ENCODE measurements around the gene ZBTB7A. TPM values are rescaled to one million over a fixed set of nuclear protein-coding genes. Genes with fewer than 3 reads are reported as not detected.

The ZBTB7A gene
- total RNA-seq, 2 donors from 2014 or later = 30.9 to 31.3 TPM

GRCh38 chr19:4030552-4030951 lies 36.1 kb downstream of the ZBTB7A start:
- Histone ChIP-seq H3K27me3 (no peaks in the 10 kb centered on the region), H3K4me3 (no peak overlapping the region), H3K27ac (no peak overlapping the region), H3K4me1 (no peaks in the 10 kb centered on the region), H3K36me3 (replicated peaks in 1 of 2; ENCODE audit: insufficient read depth in 1 of 2, low read depth in 2 of 2) (peaks cover 5 to 16% of the 10 kb centered on the region in 2 donors), H3K9me3 (no peaks in the 10 kb centered on the region)
- TF ChIP-seq POLR2A (IDR thresholded peaks at IDR 0.05) (no peak), CTCF (IDR thresholded peaks at IDR 0.05) (no peak)
- intact Hi-C loops (cut with DNase I) = no loop called here
- DNase-seq (no peak), ATAC-seq (no peak)
- WGBS, 2 donors = 94 to 100% methylated on average over 3 to 6 of the region's 6 CpGs

GRCh38 chr19:4029247-4029614 lies 37.5 kb downstream of the ZBTB7A start:
- no peak for DNase-seq
- Histone ChIP-seq H3K27me3 (no peaks in the 10 kb centered on the region), H3K9me3 (no peaks in the 10 kb centered on the region), H3K4me1 (no peaks in the 10 kb centered on the region), H3K27ac (no peak overlapping the region), H3K4me3 (no peak overlapping the region), H3K36me3 (replicated peaks in 1 of 2; ENCODE audit: insufficient read depth in 1 of 2, low read depth in 2 of 2) (peaks cover 5 to 19% of the 10 kb centered on the region in 2 donors)
- intact Hi-C loops (cut with DNase I) = no loop called here
- 90 to 97% methylated on average over 17 to 18 of the region's 18 CpGs for WGBS, 2 donors
- no peak for ATAC-seq
- TF ChIP-seq POLR2A (IDR thresholded peaks at IDR 0.05) (no peak), CTCF (IDR thresholded peaks at IDR 0.05) (no peak)

GRCh38 chr19:4028334-4029246 lies 38.1 kb downstream of the ZBTB7A start:
- H3K36me3 ChIP-seq (replicated peaks in 1 of 2; ENCODE audit: insufficient read depth in 1 of 2, low read depth in 2 of 2) = peaks cover 5 to 14% of the 10 kb centered on the region in 2 donors
- WGBS, 2 donors = 91 to 93% methylated on average over 27 to 45 of the region's 48 CpGs
- H3K9me3 ChIP-seq = no peaks in the 10 kb centered on the region
- DNase-seq (no peak), ATAC-seq (no peak)
- no peaks in the 10 kb centered on the region for H3K4me1 ChIP-seq
- intact Hi-C loops (cut with DNase I) = no loop called here
- TF ChIP-seq POLR2A (IDR thresholded peaks at IDR 0.05) = no peak
- TF ChIP-seq CTCF (IDR thresholded peaks at IDR 0.05) = no peak
- no peak overlapping the region for H3K4me3 ChIP-seq
- no peaks in the 10 kb centered on the region for H3K27me3 ChIP-seq
- H3K27ac ChIP-seq = no peak overlapping the region

- no peak for TF ChIP-seq POLR2A (IDR thresholded peaks at IDR 0.05)
- no peak for TF ChIP-seq CTCF (IDR thresholded peaks at IDR 0.05)
- Histone ChIP-seq H3K4me3 (no peak overlapping the region), H3K4me1 (no peaks in the 10 kb centered on the region), H3K36me3 (replicated peaks in 1 of 2; ENCODE audit: insufficient read depth in 1 of 2, low read depth in 2 of 2) (peaks cover 5 to 10% of the 10 kb centered on the region in 2 donors), H3K27ac (no peak overlapping the region), H3K27me3 (no peaks in the 10 kb centered on the region), H3K9me3 (no peaks in the 10 kb centered on the region)
- 89 to 93% methylated on average over 10 to 16 of the region's 16 CpGs for WGBS, 2 donors
- intact Hi-C loops (cut with DNase I) = no loop called here
- ATAC-seq (no peak), DNase-seq (no peak)
These were observed 39.6 kb downstream of the ZBTB7A start for GRCh38 chr19:4027146-4027545.

- Histone ChIP-seq H3K27me3 (no peaks in the 10 kb centered on the region), H3K4me1 (no peaks in the 10 kb centered on the region), H3K36me3 (replicated peaks in 1 of 2; ENCODE audit: insufficient read depth in 1 of 2, low read depth in 2 of 2) (peaks cover 5 to 10% of the 10 kb centered on the region in 2 donors), H3K4me3 (no peak overlapping the region), H3K27ac (no peak overlapping the region), H3K9me3 (no peaks in the 10 kb centered on the region)
- intact Hi-C loops (cut with DNase I) = no loop called here
- DNase-seq (no peak), ATAC-seq (no peak)
- no peak for TF ChIP-seq CTCF (IDR thresholded peaks at IDR 0.05)
- TF ChIP-seq POLR2A (IDR thresholded peaks at IDR 0.05) = no peak
- 66 to 79% methylated on average over 7 to 9 of the region's 11 CpGs for WGBS, 2 donors
These were observed 41.4 kb downstream of the ZBTB7A start for GRCh38 chr19:4025317-4025716.
